IPS DF 6.9 (cell line): ENCODE data around the gene PLPP7.
"Not testable (repeated sequence)": the region's sequence is repeated elsewhere in the genome, so short reads cannot be mapped to it uniquely, and the experiment has no call there.

Source experiments
- DNase-seq: peaks from one replicate; pipeline ENCODE4 v3.0.0-alpha.2; 2013; ENCODE audit warnings: low read depth, low spot score
- H3K27ac ChIP-seq: one replicate; pipeline ENCODE4 v1.5.1; 2013; ENCODE audit warnings: low read length, control low read depth
- H3K27me3 ChIP-seq: 2 replicates; pipeline ENCODE4 v1.6.1; 2013; ENCODE audit warnings: mild to moderate bottlenecking, low read length; ENCODE audit not compliant: control insufficient read depth, insufficient read depth
- H3K36me3 ChIP-seq: 2 replicates; pipeline ENCODE4 v1.6.1; 2013; ENCODE audit warnings: low read length; ENCODE audit not compliant: control insufficient read depth, insufficient read depth
- H3K4me1 ChIP-seq: 2 replicates; pipeline ENCODE4 v1.6.1; 2013; ENCODE audit warnings: low read length; ENCODE audit not compliant: control insufficient read depth, insufficient read depth
- H3K4me3 ChIP-seq: 2 replicates; pipeline ENCODE4 v1.5.1; 2013; ENCODE audit warnings: mild to moderate bottlenecking, low read length
- H3K9me3 ChIP-seq: 2 replicates; pipeline ENCODE4 v1.6.1; 2013; ENCODE audit warnings: low read length, inconsistent platforms; ENCODE audit not compliant: control insufficient read depth, insufficient read depth
- WGBS: extraction: QIAGEN DNeasy Blood & Tissue Kit; methylation state at CpG from one replicate; pipeline ENCODE4 v1.1.7; 2013; ENCODE audit warnings: mixed read lengths, missing lambda C conversion rate; ENCODE audit not compliant: insufficient read length, insufficient coverage; 5-methylcytosine and 5-hydroxymethylcytosine counted together

Gene PLPP7

GRCh38 chr9:131270171-131271015 is 19.1 kb upstream of the PLPP7 start:
- Histone ChIP-seq H3K9me3 (no peaks in the 10 kb centered on the region), H3K4me3 (no peak overlapping the region), H3K36me3 (no peaks in the 10 kb centered on the region), H3K27ac (no peak overlapping the region), H3K27me3 (no peaks in the 10 kb centered on the region), H3K4me1 (peaks cover 2% of the 10 kb centered on the region; the same call in 1 of the 2 replicates)
- no CpG with 5 or more reads among the region's 20 CpGs for WGBS
- DNase-seq = no peak

DNA sequence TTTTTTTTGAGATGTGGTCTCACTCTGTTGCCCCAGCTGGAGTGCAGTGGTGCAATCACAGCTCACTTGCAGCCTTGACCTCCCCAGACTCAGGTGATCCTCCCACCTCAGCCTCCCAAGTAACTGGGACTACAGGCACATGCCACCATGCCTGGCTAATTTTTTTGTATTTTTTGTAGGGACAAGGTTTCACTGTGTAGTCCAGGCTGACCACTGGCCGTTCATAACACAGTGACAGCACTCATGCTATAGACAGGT is 18.6 kb upstream of the PLPP7 start:
- DNase-seq, H3K27me3 ChIP-seq, H3K27ac ChIP-seq, H3K4me1 ChIP-seq, H3K4me3 ChIP-seq, H3K9me3 ChIP-seq, H3K36me3 ChIP-seq: not testable (repeated sequence)
- no CpG with 5 or more reads among the region's 1 CpG for WGBS

DNA sequence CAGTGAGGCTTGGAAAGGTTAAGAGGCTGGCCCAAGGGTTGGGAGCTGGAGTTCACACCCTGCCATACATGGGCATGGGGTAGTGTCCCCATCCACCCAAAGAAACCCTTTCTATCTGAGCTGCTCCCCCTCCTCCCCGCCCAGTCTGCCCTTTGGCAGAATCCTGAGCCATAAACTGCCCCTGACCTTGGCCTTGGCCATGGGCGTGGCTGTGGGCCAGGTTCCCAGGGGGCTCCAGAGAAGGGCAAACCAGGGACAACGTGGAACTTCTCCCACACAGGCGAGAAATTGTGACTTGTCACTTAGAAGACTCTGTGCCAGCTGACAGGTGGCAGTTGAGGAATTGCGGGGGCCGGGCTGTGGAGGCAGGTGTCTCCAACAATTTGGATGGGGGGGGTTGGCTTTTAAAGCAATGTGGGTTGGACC is 18.0 kb upstream of the PLPP7 start:
- DNase-seq = no peak
- Histone ChIP-seq H3K36me3 (no peaks in the 10 kb centered on the region; the same call in 1 of the 2 replicates), H3K9me3 (no peaks in the 10 kb centered on the region), H3K27me3 (peaks cover 8% of the 10 kb centered on the region; the same call in 1 of the 2 replicates), H3K27ac (no peak overlapping the region), H3K4me3 (no peak overlapping the region), H3K4me1 (peaks cover 2% of the 10 kb centered on the region; the same call in 1 of the 2 replicates)
- WGBS = no CpG with 5 or more reads among the region's 6 CpGs

DNA sequence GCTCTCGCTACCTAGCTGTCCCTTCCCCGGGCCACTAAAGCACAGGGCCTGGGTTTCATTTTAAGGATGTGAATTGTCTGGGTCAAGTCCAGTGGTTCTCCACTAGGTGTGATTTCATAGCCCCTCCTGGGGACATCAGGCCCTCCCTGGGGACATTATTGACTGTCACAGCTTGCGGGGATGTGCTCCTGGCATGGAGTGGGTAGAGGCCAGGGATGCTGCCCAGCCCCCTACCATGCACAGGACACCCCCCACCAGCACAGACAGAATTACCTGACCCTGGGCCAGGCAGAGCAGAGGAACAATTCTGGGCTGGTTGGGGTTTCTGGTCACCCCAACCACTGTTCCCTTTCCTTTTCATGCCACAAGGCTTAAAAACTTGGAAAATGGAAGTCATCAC is 17.3 kb upstream of the PLPP7 start:
- Histone ChIP-seq H3K4me3 (no peak overlapping the region), H3K4me1 (peaks cover 2% of the 10 kb centered on the region; the same call in 1 of the 2 replicates), H3K9me3 (no peaks in the 10 kb centered on the region), H3K27ac (no peak overlapping the region), H3K36me3 (no peaks in the 10 kb centered on the region; the same call in 1 of the 2 replicates), H3K27me3 (peaks cover 8% of the 10 kb centered on the region; the same call in 1 of the 2 replicates)
- DNase-seq = no peak
- no CpG with 5 or more reads among the region's 3 CpGs for whole genome bisulfite sequencing

- Histone ChIP-seq H3K4me3 (no peak overlapping the region), H3K27me3 (peaks cover 8% of the 10 kb centered on the region; the same call in 1 of the 2 replicates), H3K36me3 (no peaks in the 10 kb centered on the region; the same call in 1 of the 2 replicates), H3K27ac (no peak overlapping the region), H3K4me1 (peaks cover 3% of the 10 kb centered on the region; the same call in 1 of the 2 replicates), H3K9me3 (no peaks in the 10 kb centered on the region)
- no CpG with 5 or more reads among the region's 22 CpGs for WGBS
- no peak for DNase-seq
Measured at GRCh38 chr9:131273146-131273855, 16.2 kb upstream of the PLPP7 start.

- H3K4me3 ChIP-seq = no peak overlapping the region
- H3K9me3 ChIP-seq = no peaks in the 10 kb centered on the region
- peaks cover 4% of the 10 kb centered on the region; the same call in 1 of the 2 replicates for H3K4me1 ChIP-seq
- no CpG with 5 or more reads among the region's 13 CpGs for WGBS
- H3K36me3 ChIP-seq = no peaks in the 10 kb centered on the region; the same call in 1 of the 2 replicates
- peaks cover 8% of the 10 kb centered on the region; the same call in 1 of the 2 replicates for H3K27me3 ChIP-seq
- H3K27ac ChIP-seq = no peak overlapping the region
- DNase-seq = no peak
Measured at GRCh38 chr9:131273856-131274673, 15.5 kb upstream of the PLPP7 start.

GRCh38 chr9:131274674-131275331 is 14.7 kb upstream of the PLPP7 start:
- DNase-seq = no peak
- Histone ChIP-seq H3K4me3 (no peak overlapping the region), H3K4me1 (peaks cover 2% of the 10 kb centered on the region; the same call in 1 of the 2 replicates), H3K27me3 (peaks cover 8% of the 10 kb centered on the region; the same call in 1 of the 2 replicates), H3K27ac (no peak overlapping the region), H3K9me3 (no peaks in the 10 kb centered on the region), H3K36me3 (no peaks in the 10 kb centered on the region; the same call in 1 of the 2 replicates)
- no CpG with 5 or more reads among the region's 18 CpGs for WGBS

GRCh38 chr9:131275332-131276093 is 14.0 kb upstream of the PLPP7 start:
- Histone ChIP-seq H3K27me3 (peaks cover 8% of the 10 kb centered on the region; the same call in 1 of the 2 replicates), H3K9me3 (no peaks in the 10 kb centered on the region), H3K4me1 (peaks cover 3% of the 10 kb centered on the region; the same call in 1 of the 2 replicates), H3K36me3 (no peaks in the 10 kb centered on the region; the same call in 1 of the 2 replicates), H3K27ac (no peak overlapping the region), H3K4me3 (no peak overlapping the region)
- DNase-seq = no peak
- no CpG with 5 or more reads among the region's 29 CpGs for WGBS

DNA sequence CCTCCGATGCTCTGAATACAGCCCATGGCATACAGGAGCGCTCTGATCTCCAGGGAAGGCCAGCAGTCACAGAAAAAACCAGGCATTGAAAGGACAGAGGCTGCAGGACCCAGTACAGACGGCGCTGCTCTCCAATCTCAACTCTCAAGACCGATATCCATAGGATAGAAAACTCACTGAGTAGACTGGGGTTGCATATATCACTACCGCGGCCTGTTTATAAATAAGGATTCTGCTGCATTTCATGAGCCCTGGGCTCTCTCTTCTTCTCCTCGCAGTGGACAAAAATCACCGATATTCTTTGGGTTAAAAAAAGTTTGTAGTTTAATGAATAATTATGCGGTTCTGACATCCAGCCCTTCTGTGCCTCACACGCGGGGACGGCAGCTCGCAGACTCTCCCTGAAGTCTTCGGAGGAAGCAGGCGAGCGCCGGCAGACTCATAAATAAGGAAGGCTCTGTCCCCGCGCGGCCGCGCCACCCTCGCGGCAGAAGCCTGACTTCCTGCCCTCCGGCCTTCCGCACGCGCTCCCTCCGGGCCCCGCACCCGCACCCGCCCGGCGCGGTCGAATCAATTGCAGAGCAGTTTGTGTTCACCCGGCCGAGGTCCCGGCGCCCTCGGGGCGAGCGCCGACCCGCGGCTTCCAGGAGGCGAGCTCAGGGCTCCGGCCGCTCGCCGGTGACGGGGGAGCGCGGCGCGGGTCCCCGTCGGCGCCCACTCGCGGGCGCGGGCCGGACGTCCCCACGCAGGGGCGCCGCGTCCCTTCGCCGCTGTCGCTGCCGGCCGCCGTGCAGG is 13.2 kb upstream of the PLPP7 start, which contains the start of gene FAM78A:
Gene FAM78A (minus strand): TSS at position 417 of the 795 bp plus-strand sequence. CDS start 331 bp downstream, at position 86.
- no peak within 1 kb of the TSS for H3K27ac ChIP-seq
- no peak for DNase-seq

More for the DNA sequence above, 13.2 kb upstream of the PLPP7 start, which contains the start of gene FAM78A:
- Histone ChIP-seq H3K27me3 (peaks cover 8% of the 10 kb centered on the region; the same call in 1 of the 2 replicates), H3K36me3 (no peaks in the 10 kb centered on the region; the same call in 1 of the 2 replicates), H3K9me3 (no peaks in the 10 kb centered on the region), H3K4me3 (peak within 1 kb of the TSS; percentile 52), H3K4me1 (peaks cover 3% of the 10 kb centered on the region; the same call in 1 of the 2 replicates)
- WGBS = no CpG with 5 or more reads among the region's 76 CpGs
